ENCODE measurements around the gene RTN4R. TPM values are rescaled to one million over a fixed set of nuclear protein-coding genes. Genes with fewer than 3 reads are reported as not detected.

Gene RTN4R
- total RNA-seq, 1 experiment from 2014 or later = 16.3 TPM

- H3K27me3 ChIP-seq (ENCODE audit: control insufficient read depth, insufficient read depth, low read length) = no peaks in the 10 kb centered on the region
- ChIA-PET CTCF (no interaction called here), POLR2A (no interaction called here)
- H3K9me3 ChIP-seq (ENCODE audit: control insufficient read depth, insufficient read depth, low read depth, low read length) = no peaks in the 10 kb centered on the region
- ATAC-seq = no peak
- no peaks in the 10 kb centered on the region for H3K36me3 ChIP-seq (ENCODE audit: control insufficient read depth, insufficient read depth, low read length)
- intact Hi-C loops (cut with micrococcal nuclease; ENCODE audit: unreplicated experiment) = no loop called here
- H3K27ac ChIP-seq (ENCODE audit: low read length) = no peak overlapping the region
- H3K4me1 ChIP-seq (ENCODE audit: control insufficient read depth, insufficient read depth, low read length) = no peaks in the 10 kb centered on the region; the same call in 1 of the 2 replicates
- no TSS peak for BruUV-seq (replicated peaks)
- DNase-seq (ENCODE audit: low read depth, low spot score) = no peak
- H3K4me3 ChIP-seq (ENCODE audit: low read depth in 2 of 2, low read length in 2 of 2) = no peak overlapping the region
- in situ Hi-C loops (cut with HindIII; ENCODE audit: low pct_unique_long_range_greater_than_20kb, low sequenced_read_pairs) = no loop called here
- TF ChIP-seq SIN3A (IDR thresholded peaks at IDR 0.05; ENCODE audit: borderline replicate concordance, insufficient read depth, low read depth, low read length) = no peak
- TF ChIP-seq REST (IDR thresholded peaks at IDR 0.05; ENCODE audit: insufficient read depth in 1 of 2, low read depth in 2 of 2, low read length in 1 of 2) = no peak
- no peak for TF ChIP-seq POLR2AphosphoS5 (IDR thresholded peaks at IDR 0.05; ENCODE audit: low read depth, low read length)
- no peak for TF ChIP-seq CTCF (IDR thresholded peaks at IDR 0.05)
- TF ChIP-seq TCF7L2 (IDR thresholded peaks at IDR 0.05; ENCODE audit: low read depth, low read length) = no peak
These were observed 12.1 kb downstream of the RTN4R start for GRCh38 chr22:20256027-20256426.

GRCh38 chr22:20254975-20255946 lies 12.9 kb downstream of the RTN4R start:
- Histone ChIP-seq H3K4me1 (ENCODE audit: control insufficient read depth, insufficient read depth, low read length) (no peaks in the 10 kb centered on the region; the same call in 1 of the 2 replicates), H3K9me3 (ENCODE audit: control insufficient read depth, insufficient read depth, low read depth, low read length) (no peaks in the 10 kb centered on the region), H3K36me3 (ENCODE audit: control insufficient read depth, insufficient read depth, low read length) (no peaks in the 10 kb centered on the region), H3K27me3 (ENCODE audit: control insufficient read depth, insufficient read depth, low read length) (no peaks in the 10 kb centered on the region), H3K27ac (ENCODE audit: low read length) (no peak overlapping the region), H3K4me3 (ENCODE audit: low read depth in 2 of 2, low read length in 2 of 2) (no peak overlapping the region)
- ChIA-PET POLR2A (no interaction called here), CTCF (no interaction called here)
- intact Hi-C loops (cut with micrococcal nuclease; ENCODE audit: unreplicated experiment) = no loop called here
- ATAC-seq (no peak), DNase-seq (ENCODE audit: low read depth, low spot score) (no peak)
- no peak for TF ChIP-seq TCF7L2 (IDR thresholded peaks at IDR 0.05; ENCODE audit: low read depth, low read length)
- no peak for TF ChIP-seq REST (IDR thresholded peaks at IDR 0.05; ENCODE audit: insufficient read depth in 1 of 2, low read depth in 2 of 2, low read length in 1 of 2)
- TF ChIP-seq CTCF (IDR thresholded peaks at IDR 0.05) = no peak
- no peak for TF ChIP-seq POLR2AphosphoS5 (IDR thresholded peaks at IDR 0.05; ENCODE audit: low read depth, low read length)
- TF ChIP-seq SIN3A (IDR thresholded peaks at IDR 0.05; ENCODE audit: borderline replicate concordance, insufficient read depth, low read depth, low read length) = no peak
- in situ Hi-C loops (cut with HindIII; ENCODE audit: low pct_unique_long_range_greater_than_20kb, low sequenced_read_pairs) = no loop called here
- no TSS peak for BruUV-seq (replicated peaks)

All from Panc1 (cell line).